ENCODE results near the gene RAB36. TPM values are rescaled to one million over a fixed set of nuclear protein-coding genes. Genes with fewer than 3 reads are reported as not detected.
A peak's percentile ranks its signal among the peaks of the same experiment; 100 is the strongest.

RAB36 gene
- polyA plus RNA-seq, 1 donor (not counting 4 experiments of a cell fraction or from before 2014, with no cell fraction given): 1.9 TPM

DNA sequence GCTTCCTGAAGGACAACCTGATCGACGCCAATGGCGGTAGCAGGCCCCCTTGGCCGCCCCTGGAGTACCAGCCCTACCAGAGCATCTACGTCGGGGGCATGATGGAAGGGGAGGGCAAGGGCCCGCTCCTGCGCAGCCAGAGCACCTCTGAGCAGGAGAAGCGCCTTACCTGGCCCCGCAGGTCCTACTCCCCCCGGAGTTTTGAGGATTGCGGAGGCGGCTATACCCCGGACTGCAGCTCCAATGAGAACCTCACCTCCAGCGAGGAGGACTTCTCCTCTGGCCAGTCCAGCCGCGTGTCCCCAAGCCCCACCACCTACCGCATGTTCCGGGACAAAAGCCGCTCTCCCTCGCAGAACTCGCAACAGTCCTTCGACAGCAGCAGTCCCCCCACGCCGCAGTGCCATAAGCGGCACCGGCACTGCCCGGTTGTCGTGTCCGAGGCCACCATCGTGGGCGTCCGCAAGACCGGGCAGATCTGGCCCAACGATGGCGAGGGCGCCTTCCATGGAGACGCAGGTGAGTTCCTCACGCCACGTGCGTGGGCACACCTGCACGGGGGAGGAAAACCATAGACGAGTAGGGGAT lies 36.5 kb downstream of the RAB36 start:
- Histone ChIP-seq H3K4me1 (ENCODE audit: control insufficient read depth, extremely low read depth, insufficient read depth, low read length) (peaks cover 38% of the 10 kb centered on the region), H3K9ac (ENCODE audit: control insufficient read depth, extremely low read depth, insufficient read depth, low read length) (peak overlapping the region; percentile 74), H3K4me2 (ENCODE audit: control insufficient read depth, extremely low read depth, insufficient read depth, low read depth, low read length) (peak overlapping the region; percentile 85), H3K4me3 (ENCODE audit: control insufficient read depth in 2 of 3, extremely low read depth in 1 of 3, insufficient read depth in 2 of 3, low read depth in 1 of 3, low read length in 3 of 3) (peak overlapping the region; percentile 57 to 96 (median 77)), H2AFZ (ENCODE audit: control insufficient read depth, low read length) (no peak overlapping the region), H3K27me3 (ENCODE audit: control insufficient read depth, extremely low read depth, insufficient read depth, low read length) (no peaks in the 10 kb centered on the region), H3K36me3 (ENCODE audit: control insufficient read depth in 2 of 2, extremely low read depth in 1 of 2, insufficient read depth in 2 of 2, low read length in 2 of 2) (peaks cover 3 to 20% of the 10 kb centered on the region in 2 experiments), H3K9me1 (ENCODE audit: control insufficient read depth, extremely low read depth, insufficient read depth, low read length) (peaks cover 9% of the 10 kb centered on the region), H3K27ac (ENCODE audit: control insufficient read depth, insufficient read depth, low read length) (peak overlapping the region; percentile 33), H3K79me2 (ENCODE audit: control insufficient read depth, insufficient read depth, low read length) (peaks cover 61% of the 10 kb centered on the region), H4K20me1 (ENCODE audit: control insufficient read depth, extremely low read depth, insufficient read depth, low read length) (peaks cover 29% of the 10 kb centered on the region), H3K9me3 (ENCODE audit: control insufficient read depth, low read depth, low read length) (no peaks in the 10 kb centered on the region)
- no peak for DNase-seq (ENCODE audit: low read depth, low spot score)
- dilution Hi-C loops (cut with MboI; ENCODE audit: extremely low pct_ligation_motif_present, low sequenced_read_pairs): no loop called here
- FAIRE-seq: no peak
- no peak for TF ChIP-seq EZH2 (IDR thresholded peaks at IDR 0.05; ENCODE audit: low read length)
- TF ChIP-seq, protein P1, sequence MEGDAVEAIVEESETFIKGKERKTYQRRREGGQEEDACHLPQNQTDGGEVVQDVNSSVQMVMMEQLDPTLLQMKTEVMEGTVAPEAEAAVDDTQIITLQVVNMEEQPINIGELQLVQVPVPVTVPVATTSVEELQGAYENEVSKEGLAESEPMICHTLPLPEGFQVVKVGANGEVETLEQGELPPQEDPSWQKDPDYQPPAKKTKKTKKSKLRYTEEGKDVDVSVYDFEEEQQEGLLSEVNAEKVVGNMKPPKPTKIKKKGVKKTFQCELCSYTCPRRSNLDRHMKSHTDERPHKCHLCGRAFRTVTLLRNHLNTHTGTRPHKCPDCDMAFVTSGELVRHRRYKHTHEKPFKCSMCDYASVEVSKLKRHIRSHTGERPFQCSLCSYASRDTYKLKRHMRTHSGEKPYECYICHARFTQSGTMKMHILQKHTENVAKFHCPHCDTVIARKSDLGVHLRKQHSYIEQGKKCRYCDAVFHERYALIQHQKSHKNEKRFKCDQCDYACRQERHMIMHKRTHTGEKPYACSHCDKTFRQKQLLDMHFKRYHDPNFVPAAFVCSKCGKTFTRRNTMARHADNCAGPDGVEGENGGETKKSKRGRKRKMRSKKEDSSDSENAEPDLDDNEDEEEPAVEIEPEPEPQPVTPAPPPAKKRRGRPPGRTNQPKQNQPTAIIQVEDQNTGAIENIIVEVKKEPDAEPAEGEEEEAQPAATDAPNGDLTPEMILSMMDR (optimal IDR thresholded peaks at IDR 0.05 in 1 of 3, IDR thresholded peaks at IDR 0.05 in 1 of 3, conservative IDR thresholded peaks at IDR 0.05 in 1 of 3; ENCODE audit: extremely low read depth in 1 of 3, insufficient read depth in 2 of 3, low read length in 3 of 3): no peak

DNA sequence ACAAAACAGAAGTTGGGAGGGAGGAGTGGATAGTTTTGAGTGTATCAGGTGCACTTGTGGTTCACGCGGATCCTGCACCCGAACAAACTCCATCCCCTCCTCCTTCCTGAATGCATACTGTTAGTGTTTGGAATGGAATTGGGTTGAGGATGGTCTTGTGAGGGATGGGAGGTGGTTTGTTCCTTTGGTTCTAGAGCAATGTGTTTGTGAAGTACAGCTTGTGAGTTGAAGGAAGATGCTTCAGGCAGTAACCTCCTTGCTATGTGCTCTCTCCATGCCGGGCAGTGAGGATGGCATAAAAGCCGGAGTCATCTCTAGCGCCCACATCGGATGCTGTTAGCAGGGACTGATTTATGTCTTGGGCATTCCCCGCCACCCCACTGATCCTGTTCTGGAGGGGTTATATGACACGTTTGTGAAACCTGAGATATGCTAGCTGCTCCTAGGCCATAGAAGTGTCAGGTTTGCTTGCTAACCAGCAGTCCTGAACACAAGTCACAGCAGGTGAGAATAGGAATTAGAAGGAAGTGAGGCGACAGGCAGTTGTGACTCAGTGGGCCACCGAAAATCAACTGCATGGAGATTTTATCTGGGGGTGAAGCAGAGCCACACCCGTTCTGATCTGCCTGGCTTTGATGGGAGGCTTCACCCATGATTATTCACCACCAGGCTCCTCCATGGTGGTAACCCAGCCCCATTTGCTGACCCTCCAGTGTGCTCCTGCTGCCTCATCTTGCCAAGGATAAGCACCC lies 37.2 kb downstream of the RAB36 start:
- FAIRE-seq (no peak), DNase-seq (ENCODE audit: low read depth, low spot score) (peak; percentile 33)
- Histone ChIP-seq H3K27ac (ENCODE audit: control insufficient read depth, insufficient read depth, low read length) (peak overlapping the region; percentile 33), H3K9me3 (ENCODE audit: control insufficient read depth, low read depth, low read length) (no peaks in the 10 kb centered on the region), H3K4me3 (ENCODE audit: control insufficient read depth in 2 of 3, extremely low read depth in 1 of 3, insufficient read depth in 2 of 3, low read depth in 1 of 3, low read length in 3 of 3) (peak overlapping the region; percentile 57 to 96 (median 77)), H3K9ac (ENCODE audit: control insufficient read depth, extremely low read depth, insufficient read depth, low read length) (peak overlapping the region; percentile 74), H3K79me2 (ENCODE audit: control insufficient read depth, insufficient read depth, low read length) (peaks cover 67% of the 10 kb centered on the region), H3K27me3 (ENCODE audit: control insufficient read depth, extremely low read depth, insufficient read depth, low read length) (no peaks in the 10 kb centered on the region), H3K4me1 (ENCODE audit: control insufficient read depth, extremely low read depth, insufficient read depth, low read length) (peaks cover 38% of the 10 kb centered on the region), H4K20me1 (ENCODE audit: control insufficient read depth, extremely low read depth, insufficient read depth, low read length) (peaks cover 29% of the 10 kb centered on the region), H3K4me2 (ENCODE audit: control insufficient read depth, extremely low read depth, insufficient read depth, low read depth, low read length) (peak overlapping the region; percentile 85), H2AFZ (ENCODE audit: control insufficient read depth, low read length) (no peak overlapping the region), H3K9me1 (ENCODE audit: control insufficient read depth, extremely low read depth, insufficient read depth, low read length) (peaks cover 9% of the 10 kb centered on the region), H3K36me3 (ENCODE audit: control insufficient read depth in 2 of 2, extremely low read depth in 1 of 2, insufficient read depth in 2 of 2, low read length in 2 of 2) (peaks cover 3 to 20% of the 10 kb centered on the region in 2 experiments)
- no peak for TF ChIP-seq EZH2 (IDR thresholded peaks at IDR 0.05; ENCODE audit: low read length)
- TF ChIP-seq, protein P1 (optimal IDR thresholded peaks at IDR 0.05 in 1 of 3, IDR thresholded peaks at IDR 0.05 in 1 of 3, conservative IDR thresholded peaks at IDR 0.05 in 1 of 3; ENCODE audit: extremely low read depth in 1 of 3, insufficient read depth in 2 of 3, low read length in 3 of 3): peak in 1 of 3 experiments; percentile 11
- dilution Hi-C loops (cut with MboI; ENCODE audit: extremely low pct_ligation_motif_present, low sequenced_read_pairs): no loop called here

Measured in keratinocyte (primary cell).